CD4-positive, alpha-beta T cell treated with Interleukin-21 for 1 hour (primary cell): ENCODE data around the gene SPATA1.
"Not testable (repeated sequence)": the region's sequence is repeated elsewhere in the genome, so short reads cannot be mapped to it uniquely, and the experiment has no call there.

Experiments used
- DNase-seq: peaks from one replicate; pipeline ENCODE4 v3.0.0-alpha.2; 2020

SPATA1 gene

GRCh38 chr1:84506002-84506728, at the start of gene SPATA1, which contains the start of gene GNG5:
TSS of gene SPATA1 (plus strand) at chr1:84506386. CDS start at chr1:84516360, 9,974 bp downstream.
TSS of gene GNG5 (minus strand) at chr1:84506581. CDS start at chr1:84506091, 490 bp downstream.
- peak; percentile 97 for DNase-seq

GRCh38 chr1:84462118-84462517, 44.1 kb upstream of the SPATA1 start:
- DNase-seq = no peak

GRCh38 chr1:84467298-84467697, 38.9 kb upstream of the SPATA1 start:
- no peak for DNase-seq

GRCh38 chr1:84476225-84476624, 30.0 kb upstream of the SPATA1 start:
- no peak for DNase-seq

- DNase-seq = peak; percentile 83
Observed at GRCh38 chr1:84478876-84479868, 27.0 kb upstream of the SPATA1 start, which contains the start of gene RPF1. TSS of gene RPF1 (plus strand) at chr1:84479266. CDS start at chr1:84479282, 16 bp downstream.

- DNase-seq = no peak
Observed at GRCh38 chr1:84479998-84480397, 26.2 kb upstream of the SPATA1 start.

- DNase-seq = no peak
Observed at GRCh38 chr1:84480650-84481049, 25.5 kb upstream of the SPATA1 start.

- no peak for DNase-seq
Observed at GRCh38 chr1:84481317-84481716, 24.9 kb upstream of the SPATA1 start.

- DNase-seq = no peak
Observed at GRCh38 chr1:84488107-84488506, 18.1 kb upstream of the SPATA1 start.

GRCh38 chr1:84489766-84490165, 16.4 kb upstream of the SPATA1 start:
- DNase-seq = no peak

GRCh38 chr1:84492726-84493125, 13.5 kb upstream of the SPATA1 start:
- DNase-seq = no peak

GRCh38 chr1:84493747-84494146, 12.4 kb upstream of the SPATA1 start:
- DNase-seq = no peak

GRCh38 chr1:84496498-84496897, 9.7 kb upstream of the SPATA1 start:
- DNase-seq = no peak

GRCh38 chr1:84497631-84498275, 8.4 kb upstream of the SPATA1 start:
- DNase-seq = no peak

GRCh38 chr1:84502927-84503326, 3.3 kb upstream of the SPATA1 start:
- no peak for DNase-seq

GRCh38 chr1:84504580-84505492, 1.4 kb upstream of the SPATA1 start:
- no peak for DNase-seq

- DNase-seq = no peak
Observed at GRCh38 chr1:84505493-84506001, 639 bp upstream of the SPATA1 start.

- no peak for DNase-seq
Observed at GRCh38 chr1:84506729-84507453, 705 bp downstream of the SPATA1 start.

- not testable (repeated sequence) for DNase-seq
Observed at GRCh38 chr1:84507887-84508286, 1.7 kb downstream of the SPATA1 start.

GRCh38 chr1:84508510-84508909, 2.3 kb downstream of the SPATA1 start:
- no peak for DNase-seq

GRCh38 chr1:84509029-84509428, 2.8 kb downstream of the SPATA1 start:
- DNase-seq = no peak
